Progenitor cell of endocrine pancreas (in vitro differentiated cells): ENCODE data around the gene CYP26B1. TPM values are rescaled to one million over a fixed set of nuclear protein-coding genes. Genes with fewer than 3 reads are reported as not detected.
A peak's percentile ranks its signal among the peaks of the same experiment; 100 is the strongest.

Experiments used
- DNase-seq: peaks from one replicate; pipeline ENCODE4 v3.0.0; 2021; ENCODE audit warnings: low spot score; ENCODE audit not compliant: unreplicated experiment
- H3K27ac Mint-ChIP-seq: 2 replicates; pipeline ENCODE4 v1.8.0; 2021; ENCODE audit warnings: mild to moderate bottlenecking, moderate library complexity, mixed read lengths
- H3K27me3 Mint-ChIP-seq: 2 replicates; pipeline ENCODE4 v1.8.0; 2021; ENCODE audit warnings: mixed read lengths
- H3K36me3 Mint-ChIP-seq: 2 replicates; pipeline ENCODE4 v1.8.0; 2022; ENCODE audit warnings: mixed read lengths; ENCODE audit not compliant: insufficient read depth
- H3K4me1 Mint-ChIP-seq: 2 replicates; pipeline ENCODE4 v1.8.0; 2021; ENCODE audit warnings: low read depth, mixed read lengths
- H3K4me3 Mint-ChIP-seq: 2 replicates; pipeline ENCODE4 v1.8.0; 2021; ENCODE audit warnings: low read depth, mild to moderate bottlenecking, moderate library complexity, mixed read lengths
- H3K9me3 Mint-ChIP-seq: 2 replicates; pipeline ENCODE4 v1.8.0; 2021; ENCODE audit warnings: low read depth, mixed read lengths
- total RNA-seq: library from RNA; stranded (reverse); gene quantifications from 2 replicates; pipeline ENCODE4 v1.2.1, GENCODE V29; 2021
- TF ChIP-seq, protein P1 (sequence below): fragments of 200-600 bp; sonication (generic); IDR thresholded peaks from one replicate; pipeline ENCODE4 v1.5.0; 2021; ENCODE audit warnings: antibody characterized with exemption, mild to moderate bottlenecking; ENCODE audit not compliant: unreplicated experiment

The CYP26B1 gene
- total RNA-seq, 1 donor from 2014 or later: 31.5 TPM

DNA sequence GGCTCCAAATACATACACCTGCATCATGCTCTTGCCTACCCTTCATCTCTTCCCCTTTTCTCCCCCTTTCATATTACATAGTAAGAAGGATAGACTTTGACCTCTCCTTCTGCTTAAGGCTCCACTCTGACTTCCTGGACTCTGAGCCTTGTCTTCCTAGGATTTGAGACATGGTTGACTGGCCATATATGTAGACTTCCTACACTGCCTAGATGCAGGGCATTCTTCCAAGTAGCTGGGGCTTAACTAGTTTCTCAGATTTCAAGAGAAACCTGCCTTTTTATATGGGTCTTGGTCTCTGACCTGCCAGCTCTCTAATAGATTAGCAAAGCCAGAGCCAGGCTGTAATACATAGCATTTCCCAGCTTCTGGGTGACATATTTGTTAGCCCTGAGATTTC lies 35.4 kb upstream of the CYP26B1 start:
- no peak for DNase-seq
- Mint-ChIP-seq H3K27ac (no peak overlapping the region), H3K36me3 (peaks cover 10% of the 10 kb centered on the region), H3K4me1 (no peaks in the 10 kb centered on the region), H3K9me3 (no peaks in the 10 kb centered on the region), H3K4me3 (no peak overlapping the region), H3K27me3 (no peaks in the 10 kb centered on the region)
- TF ChIP-seq, protein P1, sequence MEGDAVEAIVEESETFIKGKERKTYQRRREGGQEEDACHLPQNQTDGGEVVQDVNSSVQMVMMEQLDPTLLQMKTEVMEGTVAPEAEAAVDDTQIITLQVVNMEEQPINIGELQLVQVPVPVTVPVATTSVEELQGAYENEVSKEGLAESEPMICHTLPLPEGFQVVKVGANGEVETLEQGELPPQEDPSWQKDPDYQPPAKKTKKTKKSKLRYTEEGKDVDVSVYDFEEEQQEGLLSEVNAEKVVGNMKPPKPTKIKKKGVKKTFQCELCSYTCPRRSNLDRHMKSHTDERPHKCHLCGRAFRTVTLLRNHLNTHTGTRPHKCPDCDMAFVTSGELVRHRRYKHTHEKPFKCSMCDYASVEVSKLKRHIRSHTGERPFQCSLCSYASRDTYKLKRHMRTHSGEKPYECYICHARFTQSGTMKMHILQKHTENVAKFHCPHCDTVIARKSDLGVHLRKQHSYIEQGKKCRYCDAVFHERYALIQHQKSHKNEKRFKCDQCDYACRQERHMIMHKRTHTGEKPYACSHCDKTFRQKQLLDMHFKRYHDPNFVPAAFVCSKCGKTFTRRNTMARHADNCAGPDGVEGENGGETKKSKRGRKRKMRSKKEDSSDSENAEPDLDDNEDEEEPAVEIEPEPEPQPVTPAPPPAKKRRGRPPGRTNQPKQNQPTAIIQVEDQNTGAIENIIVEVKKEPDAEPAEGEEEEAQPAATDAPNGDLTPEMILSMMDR: no peak

DNA sequence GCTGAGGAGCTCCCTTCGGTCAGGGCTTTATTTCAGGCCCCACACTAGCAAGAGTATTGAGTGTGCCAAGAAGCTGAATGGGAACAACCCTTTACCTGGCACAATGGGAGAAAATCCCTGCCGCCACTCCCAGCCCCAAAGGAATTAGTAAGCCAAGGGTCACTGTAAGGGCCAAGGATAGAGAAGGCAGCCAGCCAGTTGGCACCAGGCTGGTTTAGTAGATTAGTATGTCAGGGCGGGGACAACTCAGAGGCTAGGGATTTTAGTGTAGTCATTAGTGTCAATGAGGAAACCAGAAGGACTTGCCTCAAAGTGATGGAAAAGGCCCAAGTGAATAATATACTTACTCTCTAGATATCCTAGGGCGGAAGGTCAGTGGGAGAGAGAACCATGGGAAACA lies 34.9 kb upstream of the CYP26B1 start:
- DNase-seq: no peak
- no peaks in the 10 kb centered on the region for H3K27me3 Mint-ChIP-seq
- H3K36me3 Mint-ChIP-seq: peaks cover 13% of the 10 kb centered on the region
- TF ChIP-seq, protein P1: no peak
- H3K4me3 Mint-ChIP-seq: no peak overlapping the region
- H3K27ac Mint-ChIP-seq: no peak overlapping the region
- no peaks in the 10 kb centered on the region for H3K4me1 Mint-ChIP-seq
- H3K9me3 Mint-ChIP-seq: no peaks in the 10 kb centered on the region

DNA sequence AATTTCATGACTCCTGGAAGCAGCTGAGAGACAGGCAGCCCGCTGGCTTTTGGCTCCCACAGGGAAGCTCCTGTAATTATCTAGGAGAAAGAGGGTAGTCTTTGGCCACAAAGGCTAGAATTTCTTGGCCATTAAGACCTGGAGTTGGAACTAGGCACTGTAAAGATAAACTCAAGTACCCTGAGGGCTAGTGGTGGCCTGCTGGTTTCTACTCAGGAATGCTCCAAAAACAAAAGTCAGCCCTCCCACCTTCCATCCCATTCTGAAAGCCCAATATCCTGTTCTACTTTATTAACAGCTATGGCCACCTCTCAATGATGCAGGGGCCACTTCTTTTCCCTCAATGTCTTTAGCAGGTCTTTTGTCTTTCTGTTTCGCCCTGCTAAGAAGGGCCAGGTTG lies 34.0 kb upstream of the CYP26B1 start:
- Mint-ChIP-seq H3K4me1 (no peaks in the 10 kb centered on the region), H3K4me3 (no peak overlapping the region), H3K36me3 (peaks cover 16% of the 10 kb centered on the region), H3K27ac (peak overlapping the region; percentile 5), H3K27me3 (no peaks in the 10 kb centered on the region), H3K9me3 (no peaks in the 10 kb centered on the region)
- TF ChIP-seq, protein P1: no peak
- no peak for DNase-seq

DNA sequence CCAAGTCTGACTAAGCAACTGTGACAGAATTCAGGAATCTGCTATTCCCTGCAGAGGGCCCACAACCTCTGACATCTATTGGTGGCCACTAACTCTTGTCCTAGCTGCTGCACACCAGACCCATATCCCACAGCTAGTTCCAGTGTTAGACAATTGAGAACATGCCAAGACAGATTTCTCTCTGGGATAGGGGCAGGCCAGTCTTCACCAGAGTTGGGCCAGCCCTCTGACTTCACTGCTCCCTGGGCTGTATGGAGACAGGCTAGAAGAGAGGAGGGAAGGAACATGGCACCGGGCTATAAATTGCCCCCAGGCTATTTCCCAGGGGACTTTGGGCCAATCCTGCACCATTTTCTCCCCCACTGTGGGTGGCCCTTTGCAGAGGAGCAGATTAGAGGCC lies 32.7 kb upstream of the CYP26B1 start:
- TF ChIP-seq, protein P1: no peak
- H3K27me3 Mint-ChIP-seq: no peaks in the 10 kb centered on the region
- H3K36me3 Mint-ChIP-seq: peaks cover 20% of the 10 kb centered on the region
- no peak overlapping the region for H3K27ac Mint-ChIP-seq
- no peak for DNase-seq
- no peaks in the 10 kb centered on the region for H3K9me3 Mint-ChIP-seq
- H3K4me3 Mint-ChIP-seq: no peak overlapping the region
- H3K4me1 Mint-ChIP-seq: no peaks in the 10 kb centered on the region

DNA sequence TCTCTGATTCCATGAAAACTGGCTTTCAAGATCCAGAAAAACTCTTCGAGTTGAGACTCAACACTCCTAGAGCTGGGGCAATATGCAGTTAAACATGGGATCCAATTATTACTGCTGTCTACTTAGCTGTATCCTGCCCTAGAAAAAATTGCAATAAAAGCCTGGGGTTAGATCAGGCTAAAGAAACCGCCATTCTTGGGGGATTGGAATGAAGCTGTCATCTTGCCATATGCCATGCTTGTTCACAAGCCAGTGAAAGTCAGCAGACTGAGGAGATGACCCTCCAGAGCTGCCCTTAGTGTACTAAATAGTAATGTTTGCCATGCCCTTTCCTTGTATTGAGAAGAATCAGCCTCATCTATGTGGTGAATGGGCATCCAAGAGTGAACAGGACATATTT lies 30.9 kb upstream of the CYP26B1 start:
- no peaks in the 10 kb centered on the region for H3K9me3 Mint-ChIP-seq
- H3K4me1 Mint-ChIP-seq: peaks cover 4% of the 10 kb centered on the region
- H3K27ac Mint-ChIP-seq: no peak overlapping the region

More for the DNA sequence above, 30.9 kb upstream of the CYP26B1 start:
- TF ChIP-seq, protein P1: no peak
- no peak overlapping the region for H3K4me3 Mint-ChIP-seq
- peaks cover 21% of the 10 kb centered on the region for H3K36me3 Mint-ChIP-seq
- no peaks in the 10 kb centered on the region for H3K27me3 Mint-ChIP-seq
- no peak for DNase-seq
